Measurements from ENCODE around the gene EXOSC2. TPM values are rescaled to one million over a fixed set of nuclear protein-coding genes. Genes with fewer than 3 reads are reported as not detected.

EXOSC2 gene
- total RNA-seq, 1 experiment from 2014 or later = 49.5 TPM

GRCh38 chr9:130711469-130711868 lies 17.9 kb downstream of the EXOSC2 start:
- Histone ChIP-seq H2AFZ (no peak overlapping the region), H3K36me3 (ENCODE audit: low read depth) (no peaks in the 10 kb centered on the region), H3K4me3 (no peak overlapping the region), H3K4me1 (replicated peaks; ENCODE audit: insufficient read depth) (peaks cover 22% of the 10 kb centered on the region), H3K9me2 (ENCODE audit: insufficient read depth) (no peaks in the 10 kb centered on the region), H3F3A (ENCODE audit: insufficient read depth, low read depth) (peaks cover 23% of the 10 kb centered on the region), H3K4me2 (no peak overlapping the region), H3K79me2 (ENCODE audit: low read depth) (peaks cover 32% of the 10 kb centered on the region), H4K20me1 (ENCODE audit: insufficient read depth) (peaks cover 9% of the 10 kb centered on the region), H3K9me3 (ENCODE audit: insufficient read depth, low read depth) (no peaks in the 10 kb centered on the region), H3K27me3 (ENCODE audit: insufficient read depth, low read depth) (no peaks in the 10 kb centered on the region), H3K27ac (no peak overlapping the region)
- intact Hi-C loops (cut with micrococcal nuclease; ENCODE audit: unreplicated experiment) = no loop called here
- POLR2A ChIA-PET (ENCODE audit: unreplicated experiment) = interaction anchor here (0.5 kb wide), 1 partner anchor 10 kb away, joined by 3 read pairs; no protein-coding TSS in a partner anchor
- CTCF ChIA-PET = no interaction called here
- no peak for DNase-seq
- TF ChIP-seq EZH2 (IDR thresholded peaks at IDR 0.05; ENCODE audit: low read depth) (no peak), CTCF (conservative IDR thresholded peaks at IDR 0.05) (no peak)
- no TSS peak for BruUV-seq (replicated peaks)

- DNase-seq = peak; percentile 95 to 99
- ChIA-PET POLR2A (ENCODE audit: unreplicated experiment) (no interaction called here), CTCF (interaction anchor here (0.6 to 0.9 kb wide), 2 partner anchors 15 to 307 kb away, joined by 4 to 5 read pairs; no protein-coding TSS in a partner anchor)
- TF ChIP-seq CTCF (conservative IDR thresholded peaks at IDR 0.05) = no peak
- H3K4me1 ChIP-seq (replicated peaks; ENCODE audit: insufficient read depth) = peaks cover 22% of the 10 kb centered on the region
- H3K9me3 ChIP-seq (ENCODE audit: insufficient read depth, low read depth) = no peaks in the 10 kb centered on the region
- no peaks in the 10 kb centered on the region for H3K27me3 ChIP-seq (ENCODE audit: insufficient read depth, low read depth)
- BruUV-seq (replicated peaks) = no TSS peak
- H3K36me3 ChIP-seq (ENCODE audit: low read depth) = no peaks in the 10 kb centered on the region
- peak overlapping the region; percentile 85 for H3K27ac ChIP-seq
- intact Hi-C loops (cut with micrococcal nuclease; ENCODE audit: unreplicated experiment) = no loop called here
- H3K4me3 ChIP-seq = peak overlapping the region; percentile 99
- peak overlapping the region; percentile 86 for H3K4me2 ChIP-seq
- peak overlapping the region; percentile 85 for H2AFZ ChIP-seq
- H3F3A ChIP-seq (ENCODE audit: insufficient read depth, low read depth) = peaks cover 15% of the 10 kb centered on the region
- peaks cover 44% of the 10 kb centered on the region for H3K79me2 ChIP-seq (ENCODE audit: low read depth)
- peaks cover 5% of the 10 kb centered on the region for H4K20me1 ChIP-seq (ENCODE audit: insufficient read depth)
- H3K9me2 ChIP-seq (ENCODE audit: insufficient read depth) = no peaks in the 10 kb centered on the region
These were observed 19.1 kb downstream of the EXOSC2 start for GRCh38 chr9:130712564-130713285.

GRCh38 chr9:130713286-130713960 lies 19.8 kb downstream of the EXOSC2 start:
- Histone ChIP-seq H3K4me1 (replicated peaks; ENCODE audit: insufficient read depth) (peaks cover 22% of the 10 kb centered on the region), H3K9me3 (ENCODE audit: insufficient read depth, low read depth) (no peaks in the 10 kb centered on the region), H3K27ac (peak overlapping the region; percentile 85), H3K27me3 (ENCODE audit: insufficient read depth, low read depth) (no peaks in the 10 kb centered on the region), H4K20me1 (ENCODE audit: insufficient read depth) (peaks cover 3% of the 10 kb centered on the region; the same call in 1 of the 2 replicates), H3F3A (ENCODE audit: insufficient read depth, low read depth) (peaks cover 15% of the 10 kb centered on the region), H3K4me3 (peak overlapping the region; percentile 99), H2AFZ (peak overlapping the region; percentile 85), H3K36me3 (ENCODE audit: low read depth) (no peaks in the 10 kb centered on the region), H3K9me2 (ENCODE audit: insufficient read depth) (no peaks in the 10 kb centered on the region), H3K79me2 (ENCODE audit: low read depth) (peaks cover 50% of the 10 kb centered on the region), H3K4me2 (peak overlapping the region; percentile 86)
- intact Hi-C loops (cut with micrococcal nuclease; ENCODE audit: unreplicated experiment) = no loop called here
- DNase-seq = no peak
- TF ChIP-seq EZH2 (IDR thresholded peaks at IDR 0.05; ENCODE audit: low read depth) = no peak
- TF ChIP-seq CTCF (conservative IDR thresholded peaks at IDR 0.05) = no peak
- ChIA-PET POLR2A (ENCODE audit: unreplicated experiment) (interaction anchor here (0.6 to 0.7 kb wide), 3 partner anchors 20 to 625 kb away, joined by 3 to 9 read pairs (median 9); no protein-coding TSS in a partner anchor), CTCF (interaction anchor here (0.6 to 0.9 kb wide), 4 partner anchors 14 to 285 kb away, joined by 3 to 4 read pairs (median 4); no protein-coding TSS in a partner anchor)
- TSS peak; percentile 47 for BruUV-seq (replicated peaks)
